ENCODE results near the gene SAFB2.

The SAFB2 gene

GRCh38 chr19:5567970-5568407 lies 54.6 kb downstream of the SAFB2 start:
- Histone ChIP-seq H3K27me3 (ENCODE audit: insufficient read depth, low read length) (no peaks in the 10 kb centered on the region; the same call in 1 of the 2 replicates), H3K9ac (ENCODE audit: low read length) (no peak overlapping the region), H4K20me1 (ENCODE audit: insufficient read depth, low read length) (no peaks in the 10 kb centered on the region), H3K27ac (ENCODE audit: low read depth, low read length, poor library complexity, severe bottlenecking) (no peak overlapping the region), H3K4me3 (ENCODE audit: low read depth, low read length, poor library complexity, severe bottlenecking) (no peak overlapping the region), H3K9me3 (ENCODE audit: low read length) (peaks cover 2% of the 10 kb centered on the region; the same call in 1 of the 2 replicates), H3K9me2 (ENCODE audit: low read depth, low read length) (no peaks in the 10 kb centered on the region), H3K36me3 (ENCODE audit: insufficient read depth, low read length) (no peaks in the 10 kb centered on the region), H3K79me2 (ENCODE audit: insufficient read depth, low read length) (no peaks in the 10 kb centered on the region), H3F3A (ENCODE audit: insufficient read depth, low read length) (no peaks in the 10 kb centered on the region), H3K4me2 (ENCODE audit: low read length) (no peak overlapping the region), H2AFZ (ENCODE audit: low read length) (no peak overlapping the region), H3K4me1 (ENCODE audit: insufficient read depth, low read length, severe bottlenecking) (no peaks in the 10 kb centered on the region)
- TF ChIP-seq EZH2 (IDR thresholded peaks at IDR 0.05; ENCODE audit: borderline replicate concordance, low read length) = no peak
- TF ChIP-seq, protein P1, sequence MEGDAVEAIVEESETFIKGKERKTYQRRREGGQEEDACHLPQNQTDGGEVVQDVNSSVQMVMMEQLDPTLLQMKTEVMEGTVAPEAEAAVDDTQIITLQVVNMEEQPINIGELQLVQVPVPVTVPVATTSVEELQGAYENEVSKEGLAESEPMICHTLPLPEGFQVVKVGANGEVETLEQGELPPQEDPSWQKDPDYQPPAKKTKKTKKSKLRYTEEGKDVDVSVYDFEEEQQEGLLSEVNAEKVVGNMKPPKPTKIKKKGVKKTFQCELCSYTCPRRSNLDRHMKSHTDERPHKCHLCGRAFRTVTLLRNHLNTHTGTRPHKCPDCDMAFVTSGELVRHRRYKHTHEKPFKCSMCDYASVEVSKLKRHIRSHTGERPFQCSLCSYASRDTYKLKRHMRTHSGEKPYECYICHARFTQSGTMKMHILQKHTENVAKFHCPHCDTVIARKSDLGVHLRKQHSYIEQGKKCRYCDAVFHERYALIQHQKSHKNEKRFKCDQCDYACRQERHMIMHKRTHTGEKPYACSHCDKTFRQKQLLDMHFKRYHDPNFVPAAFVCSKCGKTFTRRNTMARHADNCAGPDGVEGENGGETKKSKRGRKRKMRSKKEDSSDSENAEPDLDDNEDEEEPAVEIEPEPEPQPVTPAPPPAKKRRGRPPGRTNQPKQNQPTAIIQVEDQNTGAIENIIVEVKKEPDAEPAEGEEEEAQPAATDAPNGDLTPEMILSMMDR (IDR thresholded peaks at IDR 0.05; ENCODE audit: low read length) = no peak

DNA sequence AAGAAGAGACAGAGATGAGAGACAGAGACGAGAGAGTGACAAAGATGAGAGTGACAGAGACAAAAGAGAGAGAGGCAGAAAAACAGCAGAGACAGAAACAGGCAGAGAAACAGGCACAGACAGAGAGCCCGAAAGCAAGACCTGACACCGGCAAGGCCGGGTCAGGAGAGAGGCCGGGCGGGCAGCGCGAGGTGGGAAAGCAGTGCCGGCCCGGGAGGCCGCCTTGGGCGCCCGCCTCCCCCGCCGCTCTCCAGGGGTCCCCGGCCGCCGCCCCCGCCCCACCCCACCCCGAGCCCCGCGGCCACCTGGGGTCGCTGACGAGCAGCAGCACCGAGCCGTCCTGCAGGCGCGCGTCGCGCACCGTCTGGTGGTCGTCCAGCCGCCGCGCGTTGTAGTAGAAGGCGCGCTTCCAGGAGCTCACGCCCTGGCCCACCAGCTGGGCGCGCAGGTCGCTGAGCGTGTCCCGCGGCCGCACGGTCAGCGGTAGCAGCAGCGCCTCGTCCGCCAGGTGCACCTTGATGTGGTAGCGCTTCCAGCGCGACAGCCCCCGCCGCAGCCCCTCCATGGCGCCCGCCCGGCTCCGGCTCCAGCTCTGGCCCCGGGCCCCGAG lies 55.1 kb downstream of the SAFB2 start, which contains the start of gene TINCR:
Gene TINCR (minus strand): TSS at position 594 of the 610 bp plus-strand sequence.
- TF ChIP-seq, protein P1 (IDR thresholded peaks at IDR 0.05; ENCODE audit: low read length) = no peak
- TF ChIP-seq EZH2 (IDR thresholded peaks at IDR 0.05; ENCODE audit: borderline replicate concordance, low read length) = no peak
- Histone ChIP-seq H3K9me2 (ENCODE audit: low read depth, low read length) (no peaks in the 10 kb centered on the region), H3K36me3 (ENCODE audit: insufficient read depth, low read length) (no peaks in the 10 kb centered on the region), H3K27me3 (ENCODE audit: insufficient read depth, low read length) (no peaks in the 10 kb centered on the region; the same call in 1 of the 2 replicates), H3K4me3 (ENCODE audit: low read depth, low read length, poor library complexity, severe bottlenecking) (no peak within 1 kb of the TSS), H3K4me2 (ENCODE audit: low read length) (no peak within 1 kb of the TSS), H3K9ac (ENCODE audit: low read length) (no peak within 1 kb of the TSS), H3K4me1 (ENCODE audit: insufficient read depth, low read length, severe bottlenecking) (no peaks in the 10 kb centered on the region), H3K27ac (ENCODE audit: low read depth, low read length, poor library complexity, severe bottlenecking) (no peak within 1 kb of the TSS), H3K9me3 (ENCODE audit: low read length) (peaks cover 2% of the 10 kb centered on the region; the same call in 1 of the 2 replicates), H4K20me1 (ENCODE audit: insufficient read depth, low read length) (no peaks in the 10 kb centered on the region), H2AFZ (ENCODE audit: low read length) (no peak within 1 kb of the TSS), H3F3A (ENCODE audit: insufficient read depth, low read length) (no peaks in the 10 kb centered on the region), H3K79me2 (ENCODE audit: insufficient read depth, low read length) (no peaks in the 10 kb centered on the region)

DNA sequence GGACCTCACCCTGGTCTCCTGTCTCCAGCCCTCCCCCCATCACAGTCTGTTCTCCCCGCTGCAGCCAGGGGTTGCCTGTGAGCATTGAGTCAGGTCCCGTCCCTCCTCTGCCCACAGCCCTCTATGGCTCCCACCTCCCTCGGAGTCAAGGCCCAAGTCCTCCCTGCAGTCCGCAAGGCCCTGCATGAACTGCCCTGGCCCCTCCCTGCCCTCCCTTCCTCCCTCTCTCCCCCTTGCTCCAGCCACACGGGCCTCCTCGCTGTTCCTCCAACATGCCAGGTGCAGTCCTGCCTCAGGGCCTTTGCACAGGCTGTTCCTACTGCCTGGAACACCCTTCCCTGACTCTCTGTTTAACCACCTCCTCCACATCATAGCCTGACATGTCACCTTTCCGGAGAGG lies 57.6 kb downstream of the SAFB2 start:
- Histone ChIP-seq H3K27ac (ENCODE audit: low read depth, low read length, poor library complexity, severe bottlenecking) (no peak overlapping the region), H3K4me1 (ENCODE audit: insufficient read depth, low read length, severe bottlenecking) (no peaks in the 10 kb centered on the region), H3K9me3 (ENCODE audit: low read length) (no peaks in the 10 kb centered on the region), H3K36me3 (ENCODE audit: insufficient read depth, low read length) (no peaks in the 10 kb centered on the region), H3K9me2 (ENCODE audit: low read depth, low read length) (no peaks in the 10 kb centered on the region), H3K79me2 (ENCODE audit: insufficient read depth, low read length) (no peaks in the 10 kb centered on the region), H3K4me2 (ENCODE audit: low read length) (no peak overlapping the region), H3K9ac (ENCODE audit: low read length) (no peak overlapping the region), H3K27me3 (ENCODE audit: insufficient read depth, low read length) (no peaks in the 10 kb centered on the region; the same call in 1 of the 2 replicates), H3F3A (ENCODE audit: insufficient read depth, low read length) (no peaks in the 10 kb centered on the region), H2AFZ (ENCODE audit: low read length) (no peak overlapping the region), H4K20me1 (ENCODE audit: insufficient read depth, low read length) (no peaks in the 10 kb centered on the region), H3K4me3 (ENCODE audit: low read depth, low read length, poor library complexity, severe bottlenecking) (no peak overlapping the region)
- TF ChIP-seq, protein P1 (IDR thresholded peaks at IDR 0.05; ENCODE audit: low read length) = no peak
